ENCODE measurements around the gene WWOX.

DNA sequence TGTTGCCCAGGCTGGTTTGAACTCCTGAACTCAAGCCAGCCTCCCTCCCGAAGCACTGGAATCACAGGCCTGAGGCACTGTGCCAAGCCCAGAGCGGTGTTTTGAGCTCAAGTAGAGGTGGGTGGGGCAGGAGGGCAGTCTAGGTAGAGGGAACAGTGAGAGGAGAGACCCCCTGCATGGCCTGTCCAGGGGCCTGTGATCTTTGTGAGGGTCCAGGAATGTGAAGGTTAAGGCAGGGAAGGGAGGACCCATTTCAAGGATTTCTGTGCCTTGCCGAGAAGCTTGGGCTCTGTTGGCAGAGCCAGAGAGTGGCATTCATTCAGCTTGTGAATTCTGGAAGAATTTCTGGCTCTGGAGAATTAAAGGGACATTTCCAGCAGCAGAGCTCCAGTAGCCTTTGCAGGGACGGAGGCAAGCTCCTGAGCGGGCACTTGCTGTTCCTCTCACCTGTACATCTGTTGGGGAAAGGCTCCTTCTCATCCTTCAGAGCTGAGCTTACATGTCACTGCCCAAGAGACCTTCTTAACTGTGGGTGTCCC lies 2.7 kb downstream of the WWOX start:
- TF ChIP-seq CTCF (conservative IDR thresholded peaks at IDR 0.05; ENCODE audit: low read depth, low read length) (no peak), EZH2 (IDR thresholded peaks at IDR 0.05; ENCODE audit: borderline replicate concordance, low read depth, low read length, poor library complexity, severe bottlenecking) (no peak)

Measured in A673 (cell line).